Type B pancreatic cell (in vitro differentiated cells): ENCODE data around the gene CD70. TPM values are rescaled to one million over a fixed set of nuclear protein-coding genes. Genes with fewer than 3 reads are reported as not detected.
"Not testable (repeated sequence)": the region's sequence is repeated elsewhere in the genome, so short reads cannot be mapped to it uniquely, and the experiment has no call there.

Source experiments
- DNase-seq: peaks from one replicate; pipeline ENCODE4 v3.0.0; 2021; ENCODE audit warnings: mixed read lengths; ENCODE audit not compliant: unreplicated experiment; ENCODE audit errors: extremely low spot score
- H3K27ac Mint-ChIP-seq: 2 replicates; pipeline ENCODE4 v1.8.0; 2021; ENCODE audit warnings: mild to moderate bottlenecking, mixed read lengths
- H3K27me3 Mint-ChIP-seq: 2 replicates; pipeline ENCODE4 v1.8.0; 2021; ENCODE audit warnings: mixed read lengths
- H3K36me3 Mint-ChIP-seq: 2 replicates; pipeline ENCODE4 v1.8.0; 2021; ENCODE audit warnings: mixed read lengths
- H3K4me1 Mint-ChIP-seq: one replicate; pipeline ENCODE4 v1.8.0; 2021; ENCODE audit warnings: mixed read lengths; ENCODE audit not compliant: unreplicated experiment
- H3K4me3 Mint-ChIP-seq: 2 replicates; pipeline ENCODE4 v1.8.0; 2021; ENCODE audit warnings: mild to moderate bottlenecking, mixed read lengths
- H3K9me3 Mint-ChIP-seq: 2 replicates; pipeline ENCODE4 v1.8.0; 2021; ENCODE audit warnings: mixed read lengths
- CTCF ChIP-seq: fragments of 200-600 bp; sonication (generic); conservative IDR thresholded peaks from 2 replicates; pipeline ENCODE4 v1.5.0; 2021; ENCODE audit warnings: antibody characterized with exemption, mild to moderate bottlenecking
- total RNA-seq: library from RNA; stranded (reverse); gene quantifications from 2 replicates; pipeline ENCODE4 v1.2.1, GENCODE V29; 2021; ENCODE audit warnings: low replicate concordance

The CD70 gene
- total RNA-seq, 1 donor from 2014 or later = 1.0 TPM

DNA sequence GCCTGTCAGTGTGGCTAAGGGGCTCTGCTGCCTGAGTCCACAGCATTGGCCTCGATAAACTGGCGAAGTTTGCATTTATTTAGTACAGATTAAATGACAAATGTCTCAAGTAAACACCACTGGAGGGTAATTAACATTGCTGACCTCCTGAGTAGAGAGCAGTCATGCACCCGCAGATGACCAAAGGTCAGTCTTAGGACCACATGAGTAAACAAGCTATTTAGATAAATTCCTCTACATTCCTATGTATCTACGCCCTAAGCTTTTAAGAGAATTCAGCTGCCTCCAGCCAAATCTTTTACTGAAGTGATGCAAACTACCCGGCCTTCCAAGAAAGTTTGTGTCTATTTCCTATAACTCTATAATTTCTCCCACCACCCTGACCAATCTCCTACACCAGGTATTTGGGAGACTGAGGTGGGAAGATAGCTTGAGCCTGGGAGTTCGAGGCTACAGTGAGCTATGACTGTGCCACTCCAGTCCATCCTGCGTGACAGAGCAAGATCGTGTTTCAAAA is 22.9 kb downstream of the CD70 start:
- TF ChIP-seq CTCF = no peak
- Mint-ChIP-seq H3K36me3 (no peaks in the 10 kb centered on the region), H3K9me3 (peaks cover 7% of the 10 kb centered on the region), H3K27ac (no peak overlapping the region), H3K4me1 (no peaks in the 10 kb centered on the region), H3K27me3 (peaks cover 9% of the 10 kb centered on the region), H3K4me3 (no peak overlapping the region)
- no peak for DNase-seq

GRCh38 chr19:6566727-6567126 is 24.2 kb downstream of the CD70 start:
- H3K9me3 Mint-ChIP-seq, H3K4me3 Mint-ChIP-seq, H3K27me3 Mint-ChIP-seq, H3K4me1 Mint-ChIP-seq, H3K36me3 Mint-ChIP-seq, H3K27ac Mint-ChIP-seq, DNase-seq: not testable (repeated sequence)

DNA sequence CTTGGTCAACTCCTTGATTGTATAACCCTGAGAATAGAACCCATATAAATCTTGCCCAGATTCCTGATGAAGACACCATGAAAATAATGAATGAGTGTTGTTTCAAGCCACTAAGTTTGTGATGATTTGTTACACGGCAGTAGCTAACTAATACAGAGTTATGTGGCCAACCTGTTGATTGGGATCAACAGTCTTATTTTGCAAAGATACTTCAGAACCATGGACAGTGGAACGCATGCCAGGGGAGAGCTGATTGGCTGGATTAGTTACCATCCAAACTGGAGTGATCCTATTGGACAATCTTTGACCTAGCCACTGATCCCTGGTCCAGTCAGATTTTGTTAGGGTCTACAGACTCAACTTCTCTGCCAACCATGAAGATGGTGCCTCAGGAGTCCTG is 26.6 kb downstream of the CD70 start:
- DNase-seq = no peak
- Mint-ChIP-seq H3K4me1 (no peaks in the 10 kb centered on the region), H3K36me3 (no peaks in the 10 kb centered on the region), H3K4me3 (no peak overlapping the region), H3K9me3 (peaks cover 7% of the 10 kb centered on the region), H3K27me3 (peaks cover 10% of the 10 kb centered on the region), H3K27ac (no peak overlapping the region)
- TF ChIP-seq CTCF = no peak

DNA sequence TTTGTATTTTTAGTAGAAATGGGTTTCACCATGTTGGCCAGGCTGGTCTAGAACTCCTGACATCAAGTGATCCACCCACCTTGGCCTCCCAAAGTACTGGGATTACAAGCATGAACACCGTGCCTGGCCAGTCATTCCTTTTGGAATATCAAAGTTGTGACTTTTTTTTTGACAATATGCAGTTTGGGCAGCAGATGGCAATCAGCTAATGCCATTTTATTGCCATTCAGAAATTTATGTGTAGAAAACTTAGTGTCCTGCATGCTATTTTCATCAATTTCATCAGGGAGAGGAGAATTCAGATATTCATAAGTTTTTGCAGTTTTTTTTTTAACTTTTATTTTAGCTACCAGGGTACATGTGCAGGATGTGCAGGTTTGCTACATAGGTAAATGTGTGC is 28.5 kb downstream of the CD70 start:
- not testable (repeated sequence) for H3K4me3 Mint-ChIP-seq, H3K27ac Mint-ChIP-seq, H3K36me3 Mint-ChIP-seq, H3K9me3 Mint-ChIP-seq, H3K4me1 Mint-ChIP-seq, DNase-seq
- H3K27me3 Mint-ChIP-seq = peaks cover 13% of the 10 kb centered on the region

DNA sequence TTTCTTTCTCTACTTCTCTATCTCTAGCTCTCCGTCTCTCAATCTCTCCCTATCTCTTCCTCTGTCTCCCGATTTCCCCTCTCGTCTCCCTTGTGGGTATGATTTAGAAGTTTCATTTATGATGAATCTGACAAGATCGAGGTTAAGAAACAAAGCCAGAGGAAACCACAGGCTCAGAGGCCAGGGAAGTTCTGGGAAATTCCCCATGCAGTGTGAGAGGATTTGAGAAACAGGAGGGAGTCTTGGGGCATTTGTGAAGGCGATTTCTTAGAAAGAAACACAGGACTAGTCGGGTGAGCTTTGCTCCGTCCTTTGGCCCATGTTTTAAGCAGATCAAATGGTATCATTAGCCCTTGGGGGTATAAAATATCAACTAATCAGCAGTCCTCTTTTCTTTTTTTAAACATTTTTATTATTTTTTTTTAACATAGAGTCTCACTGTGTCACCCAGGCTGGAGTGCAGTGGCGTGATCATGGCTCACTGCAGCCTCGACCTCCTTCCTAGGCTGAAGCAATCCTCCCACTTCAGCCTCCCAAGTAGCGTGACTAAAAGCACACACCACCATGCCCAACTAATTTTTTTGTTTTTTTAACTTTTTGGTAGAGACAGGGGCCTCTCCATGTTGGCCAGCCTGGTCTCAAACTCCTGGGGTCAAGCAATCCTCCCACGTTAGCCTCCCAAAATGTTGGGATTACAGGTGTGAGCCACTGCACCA is 34.3 kb downstream of the CD70 start:
- H3K4me3 Mint-ChIP-seq = no peak overlapping the region
- no peaks in the 10 kb centered on the region for H3K36me3 Mint-ChIP-seq
- DNase-seq = no peak
- TF ChIP-seq CTCF = no peak
- no peaks in the 10 kb centered on the region for H3K9me3 Mint-ChIP-seq
- no peak overlapping the region for H3K27ac Mint-ChIP-seq
- peaks cover 10% of the 10 kb centered on the region for H3K27me3 Mint-ChIP-seq
- H3K4me1 Mint-ChIP-seq = peaks cover 4% of the 10 kb centered on the region

- Mint-ChIP-seq H3K36me3 (no peaks in the 10 kb centered on the region), H3K27me3 (peaks cover 10% of the 10 kb centered on the region), H3K4me1 (peaks cover 4% of the 10 kb centered on the region), H3K27ac (no peak overlapping the region), H3K9me3 (no peaks in the 10 kb centered on the region), H3K4me3 (no peak overlapping the region)
- no peak for DNase-seq
- no peak for TF ChIP-seq CTCF
These were observed 34.9 kb downstream of the CD70 start for GRCh38 chr19:6556043-6556449.
